BJ (cell line): ENCODE measurements around the gene ZBTB33. TPM values are rescaled to one million over a fixed set of nuclear protein-coding genes. Genes with fewer than 3 reads are reported as not detected.
A peak's percentile ranks its signal among the peaks of the same experiment; 100 is the strongest.

Experiments
- CTCF ChIA-PET: fragments of 350-600 bp; formaldehyde crosslinking; extraction: SDS; loops from one replicate; lab custom pipeline; 2021; ENCODE audit warnings: antibody characterized with exemption, inconsistent platforms; lab: Yijun Ruan, JAX
- POLR2A ChIA-PET: fragments of 300-600 bp; sonication (Branson Sonifier 250); formaldehyde crosslinking; extraction: SDS; loops from one replicate; lab custom pipeline; 2021; ENCODE audit warnings: antibody characterized with exemption; lab: Charles Lee
- DNase-seq: peaks from one replicate; pipeline ENCODE4 v3.0.0-alpha.2; 2011; ENCODE audit warnings: low read depth
- H3K27me3 ChIP-seq: 2 replicates; pipeline ENCODE4 v1.6.0; 2011; ENCODE audit warnings: low read length; ENCODE audit not compliant: control insufficient read depth, insufficient read depth
- H3K36me3 ChIP-seq: 2 replicates; pipeline ENCODE4 v1.5.1; 2011; ENCODE audit warnings: low read length; ENCODE audit not compliant: control insufficient read depth, insufficient read depth
- H3K4me3 ChIP-seq: 2 replicates; pipeline ENCODE4 v1.5.1; 2011; ENCODE audit warnings: low read depth, mild to moderate bottlenecking, control low read depth, low read length
- polyA plus RNA-seq: library from polyadenylated mRNA; depleted of rRNA; stranded (reverse); fragments of >200 nt; gene quantifications from 2 replicates; pipeline ENCODE4 v1.2.3, GENCODE V29; 2011
- TF ChIP-seq, protein P1 (sequence below): IDR thresholded peaks from 2 replicates; pipeline ENCODE4 v1.5.1; 2011; ENCODE audit warnings: low read depth, mild to moderate bottlenecking, control low read depth, inconsistent platforms, low read length, moderate library complexity; ENCODE audit not compliant: insufficient read depth

The ZBTB33 gene
- polyA plus RNA-seq, 1 experiment, result 2.2 TPM

- Histone ChIP-seq H3K36me3 (no peaks in the 10 kb centered on the region), H3K27me3 (no peaks in the 10 kb centered on the region), H3K4me3 (no peak overlapping the region)
- ChIA-PET POLR2A (no interaction called here), CTCF (interaction anchor here (0.5 to 2.6 kb wide), 14 partner anchors 9 to 697 kb away, joined by 3 to 19 read pairs (median 3); no protein-coding TSS in a partner anchor)
- TF ChIP-seq, protein P1, sequence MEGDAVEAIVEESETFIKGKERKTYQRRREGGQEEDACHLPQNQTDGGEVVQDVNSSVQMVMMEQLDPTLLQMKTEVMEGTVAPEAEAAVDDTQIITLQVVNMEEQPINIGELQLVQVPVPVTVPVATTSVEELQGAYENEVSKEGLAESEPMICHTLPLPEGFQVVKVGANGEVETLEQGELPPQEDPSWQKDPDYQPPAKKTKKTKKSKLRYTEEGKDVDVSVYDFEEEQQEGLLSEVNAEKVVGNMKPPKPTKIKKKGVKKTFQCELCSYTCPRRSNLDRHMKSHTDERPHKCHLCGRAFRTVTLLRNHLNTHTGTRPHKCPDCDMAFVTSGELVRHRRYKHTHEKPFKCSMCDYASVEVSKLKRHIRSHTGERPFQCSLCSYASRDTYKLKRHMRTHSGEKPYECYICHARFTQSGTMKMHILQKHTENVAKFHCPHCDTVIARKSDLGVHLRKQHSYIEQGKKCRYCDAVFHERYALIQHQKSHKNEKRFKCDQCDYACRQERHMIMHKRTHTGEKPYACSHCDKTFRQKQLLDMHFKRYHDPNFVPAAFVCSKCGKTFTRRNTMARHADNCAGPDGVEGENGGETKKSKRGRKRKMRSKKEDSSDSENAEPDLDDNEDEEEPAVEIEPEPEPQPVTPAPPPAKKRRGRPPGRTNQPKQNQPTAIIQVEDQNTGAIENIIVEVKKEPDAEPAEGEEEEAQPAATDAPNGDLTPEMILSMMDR, result peak; percentile 81
- DNase-seq, result peak; percentile 0
Measured at GRCh38 chrX:120213438-120214265, 37.0 kb upstream of the ZBTB33 start.

DNA sequence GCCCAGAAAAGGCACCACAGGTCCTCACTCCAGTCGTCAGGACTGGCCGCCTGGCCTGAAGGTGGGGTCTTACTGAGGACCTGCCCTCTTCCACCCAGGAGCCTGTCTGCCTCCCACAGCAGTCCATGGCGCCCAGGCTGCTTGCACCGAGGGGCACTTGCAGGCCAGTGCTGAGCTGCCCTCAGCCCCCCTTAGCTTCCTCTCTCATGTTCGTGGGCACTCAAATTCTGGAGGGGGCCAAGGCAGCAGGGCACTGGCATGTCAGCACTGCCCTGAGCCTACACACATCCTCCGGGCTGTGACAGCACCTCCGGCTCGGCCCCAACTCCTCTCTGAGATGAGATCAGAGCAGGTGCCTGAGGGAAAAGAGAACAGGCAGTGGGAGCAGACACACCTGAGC is 27.2 kb upstream of the ZBTB33 start:
- POLR2A ChIA-PET, result no interaction called here
- CTCF ChIA-PET, result interaction anchor here (1.3 to 4.9 kb wide), 2 partner anchors 9 to 10 kb away, joined by 3 to 19 read pairs; no protein-coding TSS in a partner anchor
- no peak overlapping the region for H3K4me3 ChIP-seq
- TF ChIP-seq, protein P1, result no peak
- no peaks in the 10 kb centered on the region for H3K27me3 ChIP-seq
- DNase-seq, result no peak
- H3K36me3 ChIP-seq, result no peaks in the 10 kb centered on the region

DNA sequence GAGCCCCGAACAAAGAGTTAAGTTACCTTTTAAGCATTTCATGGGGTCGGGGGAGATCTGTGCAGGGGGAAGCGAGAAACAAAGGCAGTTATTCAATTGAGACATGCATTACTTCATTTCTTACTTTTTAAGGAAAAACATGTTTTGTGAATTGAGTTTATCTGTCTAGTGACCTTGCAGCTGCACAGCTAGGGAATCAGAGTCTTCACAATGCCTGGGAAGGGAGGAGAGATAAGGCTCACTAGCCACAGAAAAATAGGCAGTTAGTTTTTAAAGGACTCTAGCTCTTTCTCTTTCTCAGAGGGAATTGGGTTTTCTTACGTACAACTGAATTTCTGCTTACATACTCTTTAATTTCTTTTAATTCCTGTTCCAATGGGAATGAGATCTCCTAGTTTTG is 26.2 kb upstream of the ZBTB33 start:
- TF ChIP-seq, protein P1, result no peak
- H3K27me3 ChIP-seq, result no peaks in the 10 kb centered on the region
- ChIA-PET POLR2A (no interaction called here), CTCF (interaction anchor here (4.9 kb wide), 1 partner anchor 11 kb away, joined by 19 read pairs; no protein-coding TSS in a partner anchor)
- DNase-seq, result no peak
- no peaks in the 10 kb centered on the region for H3K36me3 ChIP-seq
- no peak overlapping the region for H3K4me3 ChIP-seq

DNA sequence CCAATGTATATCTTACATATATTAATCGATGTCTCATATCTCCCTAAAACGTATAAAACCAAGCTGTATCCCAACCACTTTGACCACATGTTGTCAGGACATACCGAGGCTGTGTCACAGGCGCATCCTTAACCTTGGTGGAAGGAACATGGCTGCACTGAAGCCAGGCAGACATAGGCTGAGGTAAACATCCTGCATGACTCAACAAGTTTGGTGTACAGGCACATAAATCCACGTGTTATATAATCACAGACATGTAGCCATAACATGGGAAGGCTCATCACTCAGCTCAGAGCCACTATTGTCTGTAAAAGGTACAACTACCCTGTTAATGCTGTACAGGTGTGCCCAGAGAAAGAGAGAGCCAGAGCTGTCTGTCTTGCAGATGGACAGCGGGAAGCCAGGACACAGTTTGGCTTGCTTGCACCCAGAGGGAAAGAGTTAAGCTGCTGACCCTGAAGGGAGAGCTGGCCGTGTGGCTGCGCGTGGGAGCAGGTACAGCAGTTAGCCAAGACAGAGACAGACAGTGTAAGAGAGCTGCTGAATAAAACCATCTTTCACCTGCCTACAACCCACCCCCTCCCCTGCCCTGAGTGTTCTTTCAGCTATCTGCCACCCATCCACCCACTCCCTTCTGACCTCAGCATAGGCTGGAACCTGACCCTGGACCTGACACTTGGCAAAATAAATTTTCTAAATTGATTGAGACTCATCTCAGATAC is 22.3 kb upstream of the ZBTB33 start:
- TF ChIP-seq, protein P1, result no peak
- Histone ChIP-seq H3K36me3 (no peaks in the 10 kb centered on the region), H3K27me3 (no peaks in the 10 kb centered on the region), H3K4me3 (no peak overlapping the region)
- CTCF ChIA-PET, result interaction anchor here (1.3 to 4.9 kb wide), 2 partner anchors 14 to 15 kb away, joined by 4 to 19 read pairs; no protein-coding TSS in a partner anchor
- DNase-seq, result no peak
- POLR2A ChIA-PET, result no interaction called here

DNA sequence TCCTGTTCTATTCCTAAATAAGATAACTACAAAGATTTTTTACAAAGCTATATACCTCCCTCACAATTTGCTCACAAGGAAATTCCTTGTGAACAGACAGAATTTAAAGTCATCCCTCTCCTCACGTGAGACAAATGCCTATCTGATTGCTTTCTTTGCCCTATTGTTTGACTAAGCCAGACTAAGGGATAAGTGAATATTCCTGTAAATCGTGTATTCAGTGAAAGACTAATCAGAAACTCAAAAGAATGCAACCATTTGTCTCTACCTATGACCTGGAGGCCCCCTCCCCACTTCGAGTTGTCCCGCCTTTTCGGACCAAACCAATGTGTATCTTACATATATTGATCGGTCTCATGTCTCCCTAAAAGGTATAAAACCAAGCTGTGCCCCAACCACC is 15.3 kb upstream of the ZBTB33 start:
- DNase-seq, result no peak
- ChIA-PET CTCF (interaction anchor here (0.6 kb wide), 1 partner anchor 1356 kb away, joined by 3 read pairs; no protein-coding TSS in a partner anchor), POLR2A (no interaction called here)
- no peaks in the 10 kb centered on the region for H3K27me3 ChIP-seq
- H3K4me3 ChIP-seq, result no peak overlapping the region
- no peaks in the 10 kb centered on the region for H3K36me3 ChIP-seq
- TF ChIP-seq, protein P1, result no peak
